Keratinocyte (primary cell): Measurements from ENCODE around the gene TMED6.

Source experiments
- EZH2 ChIP-seq: IDR thresholded peaks from one replicate; pipeline ENCODE4 v1.6.1; 2012; ENCODE audit warnings: inconsistent platforms, mild to moderate bottlenecking, low read length, moderate library complexity
- TF ChIP-seq, protein P1 (sequence below), 3 experiments: IDR thresholded peaks in 1 of 3; conservative IDR thresholded peaks in 1 of 3; optimal IDR thresholded peaks in 1 of 3; 2 replicates in 2 of 3; 3 replicates in 1 of 3; pipeline versions ENCODE3 to v1.5.1; 2011; ENCODE audit warnings: low read length in 3 of 3, mild to moderate bottlenecking in 3 of 3, moderate library complexity in 2 of 3, control low read depth in 1 of 3, inconsistent platforms in 1 of 3; ENCODE audit not compliant: insufficient read depth in 2 of 3; ENCODE audit errors: extremely low read depth in 1 of 3

DNA sequence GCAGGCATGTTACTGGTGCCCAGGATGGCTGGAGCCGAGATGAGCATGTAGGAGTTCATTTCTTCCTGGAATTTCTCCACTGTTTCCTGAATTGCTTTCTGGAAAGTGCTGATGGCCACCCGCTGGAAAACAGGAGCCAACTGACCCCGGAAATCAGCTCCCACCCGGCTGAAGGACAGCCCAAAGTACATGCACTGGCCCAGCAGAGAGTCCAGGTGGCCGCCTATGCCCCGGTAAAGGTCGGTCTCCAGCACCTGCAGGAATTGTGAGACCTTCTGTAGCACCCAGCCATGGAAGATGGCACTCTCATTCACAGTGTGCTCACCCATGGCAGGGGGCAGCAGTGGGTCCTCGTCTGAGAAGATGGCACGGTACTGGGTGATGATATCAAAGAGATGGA is 16.9 kb downstream of the TMED6 start:
- no peak for TF ChIP-seq EZH2
- TF ChIP-seq, protein P1, sequence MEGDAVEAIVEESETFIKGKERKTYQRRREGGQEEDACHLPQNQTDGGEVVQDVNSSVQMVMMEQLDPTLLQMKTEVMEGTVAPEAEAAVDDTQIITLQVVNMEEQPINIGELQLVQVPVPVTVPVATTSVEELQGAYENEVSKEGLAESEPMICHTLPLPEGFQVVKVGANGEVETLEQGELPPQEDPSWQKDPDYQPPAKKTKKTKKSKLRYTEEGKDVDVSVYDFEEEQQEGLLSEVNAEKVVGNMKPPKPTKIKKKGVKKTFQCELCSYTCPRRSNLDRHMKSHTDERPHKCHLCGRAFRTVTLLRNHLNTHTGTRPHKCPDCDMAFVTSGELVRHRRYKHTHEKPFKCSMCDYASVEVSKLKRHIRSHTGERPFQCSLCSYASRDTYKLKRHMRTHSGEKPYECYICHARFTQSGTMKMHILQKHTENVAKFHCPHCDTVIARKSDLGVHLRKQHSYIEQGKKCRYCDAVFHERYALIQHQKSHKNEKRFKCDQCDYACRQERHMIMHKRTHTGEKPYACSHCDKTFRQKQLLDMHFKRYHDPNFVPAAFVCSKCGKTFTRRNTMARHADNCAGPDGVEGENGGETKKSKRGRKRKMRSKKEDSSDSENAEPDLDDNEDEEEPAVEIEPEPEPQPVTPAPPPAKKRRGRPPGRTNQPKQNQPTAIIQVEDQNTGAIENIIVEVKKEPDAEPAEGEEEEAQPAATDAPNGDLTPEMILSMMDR (optimal IDR thresholded peaks at IDR 0.05 in 1 of 3, IDR thresholded peaks at IDR 0.05 in 1 of 3, conservative IDR thresholded peaks at IDR 0.05 in 1 of 3; ENCODE audit: extremely low read depth in 1 of 3, insufficient read depth in 2 of 3, low read length in 3 of 3): no peak
